Stimulated activated CD4-positive, alpha-beta T cell treated with anti-CD3 and anti-CD28 coated beads, Interleukin-1b, Interleukin-23, amount 100 ng/mL, for 4 hours (primary cell): ENCODE data around the gene P4HA1.
"Not testable (repeated sequence)": the region's sequence is repeated elsewhere in the genome, so short reads cannot be mapped to it uniquely, and the experiment has no call there.

ENCODE experiments used
- DNase-seq, 2 donors: peaks; one replicate each; pipeline ENCODE4 v3.0.0-alpha.2; 2020; ENCODE audit warnings: low read depth in 2 of 2

Gene P4HA1

GRCh38 chr10:73043319-73043718 lies 53.3 kb downstream of the P4HA1 start:
- no peak for DNase-seq

- DNase-seq: no peak
Observed at GRCh38 chr10:73042130-73042529, 54.5 kb downstream of the P4HA1 start.

- DNase-seq: no peak
Observed at GRCh38 chr10:73039635-73040034, 57.0 kb downstream of the P4HA1 start.

- DNase-seq: not testable (repeated sequence)
Observed at GRCh38 chr10:73036285-73036684, 60.4 kb downstream of the P4HA1 start.

DNA sequence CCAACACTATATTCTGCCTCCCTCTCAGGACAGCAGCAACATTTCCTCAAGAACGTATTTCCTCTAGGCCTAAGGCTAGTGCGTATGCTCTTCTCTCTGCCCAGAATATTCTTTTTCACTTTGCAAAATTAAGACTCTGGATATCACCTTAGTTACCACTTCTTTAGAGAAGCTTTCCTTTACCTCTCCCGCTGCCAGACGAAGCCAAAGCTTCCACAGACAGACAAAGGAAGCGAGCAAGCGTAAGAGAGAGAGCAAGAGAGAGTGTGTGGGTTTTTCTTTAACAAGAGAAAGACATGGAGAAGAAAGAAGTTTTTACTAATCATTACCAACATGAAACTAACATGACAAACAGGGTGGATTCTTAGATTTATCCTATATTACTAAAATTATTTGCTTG lies 64.1 kb downstream of the P4HA1 start:
- DNase-seq: no peak

DNA sequence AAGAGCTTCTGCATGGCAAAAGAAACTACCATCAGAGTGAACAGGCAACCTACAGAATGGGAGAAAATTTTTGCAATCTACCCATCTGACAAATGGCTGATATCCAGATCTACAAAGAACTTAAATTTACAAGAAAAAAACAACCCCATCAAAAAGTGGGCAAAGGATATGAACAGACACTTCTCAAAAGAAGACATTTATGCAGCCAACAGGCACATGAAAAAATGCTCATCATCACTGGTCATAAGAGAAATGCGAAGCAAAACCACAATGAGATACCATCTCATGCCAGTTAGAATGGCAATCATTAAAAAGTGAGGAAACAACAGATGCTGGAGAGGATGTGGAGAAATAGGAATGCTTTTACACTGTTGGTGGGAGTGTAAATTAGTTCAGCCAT lies 70.0 kb downstream of the P4HA1 start:
- not testable (repeated sequence) for DNase-seq

- not testable (repeated sequence) for DNase-seq
Observed at GRCh38 chr10:73023455-73024070, 73.1 kb downstream of the P4HA1 start.

DNA sequence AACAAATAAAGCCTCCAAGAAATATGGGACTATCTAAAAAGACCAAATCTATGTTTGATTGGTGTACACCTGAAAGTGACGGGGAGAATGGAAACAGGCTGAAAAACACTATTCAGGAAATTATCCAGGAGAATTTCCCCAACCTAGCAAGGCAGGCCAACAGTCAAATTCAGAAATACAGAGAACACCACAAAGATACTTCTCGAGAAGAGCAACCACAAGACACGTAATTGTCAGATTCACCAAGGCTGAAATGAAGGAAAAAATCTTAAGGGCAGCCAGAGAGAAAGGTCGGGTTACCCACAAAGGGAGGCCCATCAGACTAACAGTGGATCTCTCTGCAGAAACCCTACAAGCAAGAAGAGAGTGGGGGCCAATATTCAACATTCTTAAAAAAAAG lies 73.7 kb downstream of the P4HA1 start:
- DNase-seq: not testable (repeated sequence)

DNA sequence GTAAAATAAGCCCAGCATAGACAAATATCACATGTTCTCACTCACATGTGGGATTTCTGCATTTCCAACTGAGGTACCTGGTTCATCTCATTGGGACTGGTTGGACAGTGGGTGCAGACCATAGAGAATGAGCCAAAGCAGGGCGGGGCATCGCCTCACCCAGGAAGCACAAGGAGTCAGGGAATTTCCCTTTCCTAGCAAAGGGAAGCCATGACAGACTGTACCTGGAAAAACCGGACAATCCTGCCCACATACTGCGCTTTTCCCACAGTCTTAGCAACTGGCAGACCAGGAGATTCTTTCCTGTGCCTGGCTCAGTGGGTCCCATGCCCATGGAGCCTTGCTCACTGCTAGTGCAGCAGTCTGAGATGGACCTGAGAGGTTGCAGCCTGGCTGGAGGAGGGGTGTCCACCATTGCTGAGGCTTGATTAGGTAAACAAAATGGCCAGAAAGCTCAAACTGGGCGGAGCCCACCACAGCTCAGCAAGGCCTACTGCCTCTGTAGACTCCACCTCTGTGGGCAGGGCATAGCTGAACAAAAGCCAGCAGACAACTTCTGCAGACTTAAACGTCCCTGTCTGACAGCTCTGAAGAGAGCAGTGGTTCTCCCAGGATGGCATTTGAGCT lies 75.0 kb downstream of the P4HA1 start:
- DNase-seq: not testable (repeated sequence)

DNA sequence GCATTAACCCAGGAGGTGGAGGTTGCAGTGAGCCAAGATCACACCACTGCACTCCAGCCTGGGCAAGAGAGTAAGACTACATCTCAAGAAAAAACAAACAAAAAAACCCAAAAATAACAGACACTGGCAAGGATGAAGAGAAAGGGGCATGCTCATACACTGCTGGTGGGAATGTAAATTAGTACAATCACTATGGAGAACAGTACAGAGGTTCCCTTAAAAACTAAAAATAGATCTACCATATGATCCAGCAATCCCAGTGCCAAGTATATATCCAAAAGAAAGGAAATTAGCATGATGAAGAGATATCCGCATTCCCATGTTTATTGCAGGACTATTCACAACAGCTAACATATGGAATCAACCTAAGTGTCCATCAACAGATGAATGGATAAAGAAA lies 75.6 kb downstream of the P4HA1 start:
- DNase-seq: no peak

DNA sequence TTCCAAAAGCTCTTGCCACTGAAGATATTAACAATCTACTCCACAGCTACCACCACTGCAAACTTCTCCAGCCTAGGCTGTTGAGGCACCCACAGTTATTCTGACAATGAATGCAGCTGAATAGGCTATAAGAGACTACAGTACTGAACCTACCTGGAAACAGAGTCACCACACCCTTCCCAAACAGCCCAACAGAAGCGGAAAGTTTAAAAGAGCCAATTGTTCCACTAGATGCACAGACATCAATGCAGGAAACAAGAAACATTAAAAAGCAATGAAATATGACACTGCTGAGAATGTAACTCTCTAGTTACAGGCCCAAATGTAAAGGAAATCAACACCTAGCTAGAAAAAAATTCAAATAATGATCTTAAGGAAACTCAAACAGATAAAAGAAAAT lies 77.6 kb downstream of the P4HA1 start:
- no peak for DNase-seq

GRCh38 chr10:73018632-73019031 lies 78.0 kb downstream of the P4HA1 start:
- DNase-seq: no peak

DNA sequence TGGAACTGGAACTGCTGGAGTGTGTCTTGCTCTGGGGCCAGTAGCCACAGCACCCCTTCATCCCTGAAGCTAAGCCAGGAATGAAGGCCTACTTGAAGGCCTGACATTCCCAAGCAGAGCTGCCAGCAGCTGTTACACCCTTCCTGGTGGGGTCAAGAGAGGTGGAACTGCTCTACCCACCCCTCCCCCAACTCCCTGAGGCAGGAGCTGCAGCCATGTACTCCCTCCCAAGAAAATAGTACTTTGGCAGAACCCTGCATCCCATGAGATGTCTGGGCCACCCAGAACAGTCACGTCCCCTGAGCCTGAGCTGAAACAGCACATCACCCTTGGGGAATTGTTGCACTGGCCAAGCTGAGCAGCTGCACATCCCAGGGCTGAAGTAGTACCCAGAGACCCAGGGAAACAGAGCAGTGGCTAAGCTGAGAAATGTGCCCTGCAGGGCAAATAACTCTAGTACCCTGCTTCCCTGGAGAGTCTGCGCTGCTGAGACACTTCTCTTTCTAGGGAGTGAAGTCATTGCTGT lies 78.6 kb downstream of the P4HA1 start:
- DNase-seq: no peak

DNA sequence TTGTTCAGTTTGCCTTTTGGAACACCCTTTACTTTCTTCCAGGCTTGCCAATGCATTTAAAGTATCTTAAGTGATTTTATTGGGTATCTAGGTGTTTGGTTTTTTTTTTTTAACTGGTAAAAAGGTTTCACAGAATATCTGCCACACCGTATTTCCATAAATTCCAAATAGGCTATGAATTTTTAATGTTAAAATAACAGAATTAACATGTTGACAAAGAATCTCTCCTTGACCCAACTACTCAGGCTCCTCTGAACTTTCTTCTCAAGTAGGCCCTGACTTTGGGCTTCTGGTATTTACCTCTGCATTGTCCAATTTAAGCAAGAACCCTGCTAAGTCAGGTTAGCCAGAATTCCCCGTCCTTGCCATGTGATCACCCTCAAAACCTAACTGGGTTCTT lies 80.9 kb downstream of the P4HA1 start:
- no peak for DNase-seq

- DNase-seq: no peak
Observed at GRCh38 chr10:73003822-73004221, 92.8 kb downstream of the P4HA1 start.

- DNase-seq: no peak
Observed at GRCh38 chr10:73000973-73001372, 95.7 kb downstream of the P4HA1 start.

GRCh38 chr10:72997099-72997498 lies 99.6 kb downstream of the P4HA1 start:
- DNase-seq: no peak

DNA sequence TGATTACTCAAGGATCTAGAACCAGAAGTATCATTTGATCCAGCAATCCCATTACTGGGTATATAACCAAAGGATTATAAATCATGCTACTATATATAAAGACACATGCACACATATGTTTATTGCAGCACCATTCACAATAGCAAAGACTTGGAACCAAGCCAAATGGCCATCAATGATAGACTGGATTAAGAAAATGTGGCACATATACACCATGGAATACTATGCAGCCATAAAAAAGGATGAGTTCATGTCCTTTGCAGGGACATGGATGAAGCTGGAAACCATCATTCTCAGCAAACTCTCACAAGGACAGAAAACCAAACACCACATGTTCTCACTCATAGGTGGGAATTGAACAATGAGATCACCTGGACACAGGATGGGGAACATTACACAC lies 101.2 kb downstream of the P4HA1 start:
- not testable (repeated sequence) for DNase-seq

DNA sequence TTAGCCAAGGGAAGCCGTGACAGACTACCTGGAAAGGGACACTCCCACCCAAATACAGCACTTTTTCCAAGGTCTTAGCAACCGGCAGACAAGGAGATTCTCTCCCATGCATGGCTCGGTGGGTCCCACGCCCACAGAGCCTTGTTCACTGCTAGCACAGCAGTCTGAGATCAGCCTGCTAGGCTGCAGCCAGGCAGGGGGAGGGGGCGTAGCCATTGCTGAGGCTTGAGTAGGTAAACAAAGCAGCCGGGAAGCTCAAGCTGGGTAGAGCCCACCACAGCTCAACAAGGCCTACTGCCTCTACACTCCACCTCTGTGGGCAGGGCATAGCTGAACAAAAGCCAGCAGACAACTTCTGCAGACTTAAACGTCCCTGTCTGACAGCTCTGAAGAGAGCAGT lies 106.9 kb downstream of the P4HA1 start:
- DNase-seq: not testable (repeated sequence)

DNA sequence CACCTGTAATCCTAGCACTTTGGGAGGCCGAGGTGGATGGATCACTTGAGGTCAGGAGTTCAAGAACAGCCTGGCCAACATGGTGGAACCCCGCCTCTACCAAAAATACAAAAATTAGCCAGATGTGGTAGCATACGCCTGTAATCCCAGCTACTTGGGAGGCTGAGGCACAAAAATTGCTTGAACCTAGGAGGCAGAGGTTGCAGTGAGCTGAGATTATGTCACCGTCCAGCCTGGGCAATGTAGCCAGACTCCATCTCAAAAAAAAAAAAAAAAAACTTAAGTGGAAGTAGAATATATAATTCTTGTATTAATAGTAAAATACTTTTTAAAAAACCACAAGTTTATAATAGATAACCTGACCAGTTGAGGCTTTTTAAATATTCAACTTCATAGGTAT lies 112.0 kb downstream of the P4HA1 start:
- DNase-seq: not testable (repeated sequence)

- DNase-seq: no peak
Observed at GRCh38 chr10:72981882-72982529, 114.7 kb downstream of the P4HA1 start.

GRCh38 chr10:72981028-72981881 lies 115.4 kb downstream of the P4HA1 start:
- no peak for DNase-seq
